Uterus (tissue), 4 donors: ENCODE results near the gene CENPU. TPM values are rescaled to one million over a fixed set of nuclear protein-coding genes. Genes with fewer than 3 reads are reported as not detected.

Source experiments
- DNase-seq, 2 donors: peaks; one replicate each; pipeline ENCODE4 v3.0.0-alpha.2; 2019 to 2020
- H3K27ac ChIP-seq, 2 donors: fragments of 200-600 bp; sonication (generic); 1 replicate in 1 of 2; 2 replicates in 1 of 2; pipeline ENCODE4 v1.5.1; 2016 to 2018
- H3K27me3 ChIP-seq, 2 donors: fragments of 200-600 bp; sonication (generic); one replicate each; pipeline ENCODE4 v1.5.1; 2018 to 2019; ENCODE audit warnings: control low read depth in 1 of 2
- H3K36me3 ChIP-seq, 2 donors: fragments of 200-600 bp; sonication (generic); one replicate each; pipeline ENCODE4 v1.5.1; 2019; ENCODE audit warnings: control low read depth in 1 of 2
- H3K4me1 ChIP-seq, 2 donors: fragments of 200-600 bp; sonication (generic); one replicate each; pipeline ENCODE4 v1.5.1; 2018 to 2019; ENCODE audit warnings: control low read depth in 1 of 2
- H3K4me3 ChIP-seq, 2 donors: fragments of 200-600 bp; sonication (generic); 1 replicate in 1 of 2; 2 replicates in 1 of 2; pipeline ENCODE4 v1.5.1; 2018 to 2019; ENCODE audit warnings: mild to moderate bottlenecking in 1 of 2
- H3K9me3 ChIP-seq, 2 donors: fragments of 200-600 bp; sonication (generic); one replicate each; pipeline ENCODE4 v1.5.1; 2019; ENCODE audit warnings: control low read depth in 1 of 2
- CTCF ChIP-seq, 4 experiments: fragments of 200-600 bp in 2 of 4; fragments of 450-650 bp in 2 of 4; sonication (generic) in 2 of 4; IDR thresholded peaks; one replicate each; pipeline ENCODE4 v1.5.1; 2016 to 2019; ENCODE audit warnings: antibody characterized with exemption in 4 of 4, mild to moderate bottlenecking in 2 of 4, moderate library complexity in 1 of 4
- POLR2A ChIP-seq, 2 donors: fragments of 450-650 bp; IDR thresholded peaks; one replicate each; pipeline ENCODE4 v1.6.1; 2016; ENCODE audit warnings: antibody characterized with exemption in 2 of 2, mild to moderate bottlenecking in 1 of 2, moderate library complexity in 1 of 2
- intact Hi-C: fragments of 100-400 bp; cut with DNase I; formaldehyde crosslinking; loops from one replicate; pipeline ENCODE4 v1.15.1; 2023; ENCODE audit warnings: low total_unique reads
- total RNA-seq, 4 donors: library from RNA; depleted of rRNA in 3 of 4; stranded (reverse); fragments of >200 nt in 3 of 4; gene quantifications; one replicate each; pipeline versions ENCODE4 v1.1.0 to v1.2.4, GENCODE V29; 2014 to 2023
- donor health status: DM: yes; HTN: yes; CAD: no.

The CENPU gene
- total RNA-seq, 4 donors from 2014 or later, result 1.9 to 30.5 TPM; not detected in 2

- no peaks in the 10 kb centered on the region for H3K36me3 ChIP-seq
- no peak for DNase-seq
- intact Hi-C loops, result no loop called here
- no peaks in the 10 kb centered on the region for H3K27me3 ChIP-seq
- TF ChIP-seq CTCF (IDR thresholded peaks at IDR 0.05) (no peak), POLR2A (IDR thresholded peaks at IDR 0.05) (no peak)
- no peaks in the 10 kb centered on the region for H3K4me1 ChIP-seq
- no peak overlapping the region for H3K4me3 ChIP-seq
- no peaks in the 10 kb centered on the region for H3K9me3 ChIP-seq
- H3K27ac ChIP-seq, result no peak overlapping the region
Measured at GRCh38 chr4:184775854-184776555, 42.1 kb upstream of the CENPU start.

DNA sequence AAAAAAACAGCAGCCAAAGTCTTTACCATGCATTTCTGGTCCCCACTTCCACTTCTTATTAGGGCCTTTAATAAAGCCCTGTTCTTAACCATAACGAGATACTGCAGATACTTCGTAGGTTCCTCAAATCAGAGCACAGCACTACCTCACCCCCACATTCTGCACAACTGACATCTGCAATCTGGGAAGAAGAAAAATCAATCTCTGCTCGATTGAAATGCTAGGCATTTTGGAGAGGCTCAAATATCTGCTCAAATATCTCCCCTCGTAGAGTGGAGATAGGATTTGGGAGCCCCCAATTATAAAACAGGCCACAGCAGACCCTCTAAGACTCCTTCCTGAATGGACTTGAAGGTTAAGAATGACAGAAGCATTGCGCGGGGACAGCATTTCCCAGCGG, 40.3 kb upstream of the CENPU start:
- no peaks in the 10 kb centered on the region for H3K4me1 ChIP-seq
- H3K27me3 ChIP-seq, result no peaks in the 10 kb centered on the region
- no peaks in the 10 kb centered on the region for H3K9me3 ChIP-seq
- no peak for DNase-seq
- H3K36me3 ChIP-seq, result no peaks in the 10 kb centered on the region
- TF ChIP-seq CTCF (IDR thresholded peaks at IDR 0.05) (no peak), POLR2A (IDR thresholded peaks at IDR 0.05) (no peak)
- H3K27ac ChIP-seq, result no peak overlapping the region
- H3K4me3 ChIP-seq, result no peak overlapping the region
- intact Hi-C loops, result no loop called here

DNA sequence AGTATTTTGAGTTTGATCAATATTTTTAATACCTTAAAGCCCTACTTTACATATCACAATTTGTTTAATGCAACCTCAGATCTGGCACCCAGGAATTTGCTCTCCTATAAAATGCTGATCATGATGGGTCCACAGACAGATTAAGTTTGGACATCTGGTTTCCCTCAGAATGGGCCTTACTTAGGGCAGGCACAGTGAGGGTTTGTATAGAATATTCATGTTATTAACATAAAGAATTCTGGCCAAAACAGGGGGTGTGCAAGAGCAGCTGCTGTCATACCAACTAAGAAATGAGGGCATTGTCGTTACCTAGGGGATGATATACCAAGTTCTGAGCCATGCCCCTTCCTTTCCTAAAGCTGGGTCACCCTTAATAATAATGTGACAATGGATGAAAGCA, 37.5 kb upstream of the CENPU start:
- Histone ChIP-seq H3K36me3 (no peaks in the 10 kb centered on the region), H3K27ac (no peak overlapping the region), H3K9me3 (no peaks in the 10 kb centered on the region), H3K4me3 (no peak overlapping the region), H3K4me1 (no peaks in the 10 kb centered on the region), H3K27me3 (no peaks in the 10 kb centered on the region)
- intact Hi-C loops, result no loop called here
- TF ChIP-seq CTCF (IDR thresholded peaks at IDR 0.05) (no peak), POLR2A (IDR thresholded peaks at IDR 0.05) (no peak)
- no peak for DNase-seq

- H3K9me3 ChIP-seq, result no peaks in the 10 kb centered on the region
- H3K27ac ChIP-seq, result no peak overlapping the region
- no peak for TF ChIP-seq CTCF (IDR thresholded peaks at IDR 0.05)
- TF ChIP-seq POLR2A (IDR thresholded peaks at IDR 0.05), result no peak
- H3K4me3 ChIP-seq, result no peak overlapping the region
- DNase-seq, result no peak
- intact Hi-C loops, result no loop called here
- H3K4me1 ChIP-seq, result no peaks in the 10 kb centered on the region
- no peaks in the 10 kb centered on the region for H3K36me3 ChIP-seq
- H3K27me3 ChIP-seq, result no peaks in the 10 kb centered on the region
Measured at GRCh38 chr4:184769141-184769765, 35.4 kb upstream of the CENPU start.

DNA sequence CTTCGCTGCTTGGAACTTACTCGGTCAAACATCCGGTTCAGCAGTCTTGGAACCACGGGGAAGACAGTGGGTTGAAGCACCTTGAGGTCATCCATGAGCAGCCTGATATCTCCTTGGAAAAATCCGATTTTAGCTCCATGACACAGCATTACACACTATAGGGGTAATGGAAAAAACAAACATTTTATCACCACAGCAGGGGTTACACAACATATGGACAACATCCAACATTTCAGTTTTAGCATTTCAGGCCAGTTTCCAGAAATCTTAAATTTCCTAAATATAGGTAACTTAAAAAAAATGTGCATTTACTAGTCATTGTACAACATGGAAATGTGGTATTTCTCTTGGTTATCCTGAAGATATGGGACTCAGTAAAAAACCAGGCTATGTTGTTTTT, 34.4 kb upstream of the CENPU start:
- Histone ChIP-seq H3K27ac (no peak overlapping the region), H3K27me3 (no peaks in the 10 kb centered on the region), H3K9me3 (no peaks in the 10 kb centered on the region), H3K4me3 (no peak overlapping the region), H3K4me1 (no peaks in the 10 kb centered on the region), H3K36me3 (no peaks in the 10 kb centered on the region)
- intact Hi-C loops, result no loop called here
- TF ChIP-seq POLR2A (IDR thresholded peaks at IDR 0.05) (no peak), CTCF (IDR thresholded peaks at IDR 0.05) (no peak)
- no peak for DNase-seq
